Ishikawa (cell line): ENCODE data around the gene GRIK5.

ENCODE experiments used
- CEBPB ChIP-seq: IDR thresholded peaks from 2 replicates; pipeline ENCODE4 v1.6.1; 2012
- CREB1 ChIP-seq: IDR thresholded peaks from 2 replicates; pipeline ENCODE4 v1.6.1; 2012; ENCODE audit warnings: low read depth
- EGR1 ChIP-seq: IDR thresholded peaks from 2 replicates; pipeline ENCODE4 v1.6.1; 2012
- EP300 ChIP-seq: IDR thresholded peaks from 2 replicates; pipeline ENCODE4 v1.6.1; 2012; ENCODE audit warnings: borderline replicate concordance
- FOXM1 ChIP-seq: IDR thresholded peaks from 2 replicates; pipeline ENCODE4 v1.6.1; 2012; ENCODE audit warnings: low read depth, borderline replicate concordance
- NFIC ChIP-seq: IDR thresholded peaks from 2 replicates; pipeline ENCODE4 v1.6.1; 2012
- RAD21 ChIP-seq: IDR thresholded peaks from 2 replicates; pipeline ENCODE4 v1.6.1; 2012; ENCODE audit warnings: low read depth
- TAF1 ChIP-seq: IDR thresholded peaks from 2 replicates; pipeline ENCODE4 v1.6.1; 2012; ENCODE audit warnings: low read depth, mild to moderate bottlenecking
- TCF12 ChIP-seq: IDR thresholded peaks from 2 replicates; pipeline ENCODE4 v1.6.1; 2012; ENCODE audit warnings: low read depth
- TEAD4 ChIP-seq: IDR thresholded peaks from 2 replicates; pipeline ENCODE4 v1.6.1; 2012
- YY1 ChIP-seq: IDR thresholded peaks from 2 replicates; pipeline ENCODE4 v1.6.1; 2012; ENCODE audit warnings: low read depth
- ZBTB7A ChIP-seq: IDR thresholded peaks from 2 replicates; pipeline ENCODE4 v1.6.1; 2012; ENCODE audit warnings: low read depth
- TF ChIP-seq, protein P1 (sequence below): IDR thresholded peaks from 2 replicates; pipeline ENCODE4 v1.6.1; 2012
- TF ChIP-seq, protein P2 (sequence below): IDR thresholded peaks from 2 replicates; pipeline ENCODE4 v1.6.1; 2012; ENCODE audit warnings: low read depth, mild to moderate bottlenecking
- TF ChIP-seq, protein P3 (sequence below): IDR thresholded peaks from 2 replicates; pipeline ENCODE4 v1.6.1; 2012

The GRIK5 gene

DNA sequence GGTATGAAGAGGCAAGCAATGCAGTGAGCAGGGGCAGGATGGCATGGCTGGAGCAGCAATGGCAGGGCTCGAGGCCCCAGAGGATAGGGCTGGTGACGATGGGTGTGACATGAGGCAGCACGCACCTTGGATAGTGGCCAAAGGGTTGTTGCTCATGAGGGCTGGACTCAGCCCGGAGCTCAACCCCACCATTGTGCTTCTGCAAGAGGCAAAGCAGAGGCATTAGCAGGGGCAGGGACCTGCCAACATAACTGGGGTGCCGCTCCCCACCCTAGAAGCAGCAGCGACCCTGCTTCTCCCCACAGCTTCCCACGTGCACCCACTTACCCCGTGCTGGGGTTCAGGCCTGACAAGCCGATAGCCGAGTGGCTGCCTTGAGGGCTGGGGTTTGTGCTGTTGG lies 21.7 kb upstream of the GRIK5 start:
- TF ChIP-seq, protein P1, sequence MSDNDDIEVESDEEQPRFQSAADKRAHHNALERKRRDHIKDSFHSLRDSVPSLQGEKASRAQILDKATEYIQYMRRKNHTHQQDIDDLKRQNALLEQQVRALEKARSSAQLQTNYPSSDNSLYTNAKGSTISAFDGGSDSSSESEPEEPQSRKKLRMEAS = peak; percentile 87
- TF ChIP-seq YY1 = no peak

DNA sequence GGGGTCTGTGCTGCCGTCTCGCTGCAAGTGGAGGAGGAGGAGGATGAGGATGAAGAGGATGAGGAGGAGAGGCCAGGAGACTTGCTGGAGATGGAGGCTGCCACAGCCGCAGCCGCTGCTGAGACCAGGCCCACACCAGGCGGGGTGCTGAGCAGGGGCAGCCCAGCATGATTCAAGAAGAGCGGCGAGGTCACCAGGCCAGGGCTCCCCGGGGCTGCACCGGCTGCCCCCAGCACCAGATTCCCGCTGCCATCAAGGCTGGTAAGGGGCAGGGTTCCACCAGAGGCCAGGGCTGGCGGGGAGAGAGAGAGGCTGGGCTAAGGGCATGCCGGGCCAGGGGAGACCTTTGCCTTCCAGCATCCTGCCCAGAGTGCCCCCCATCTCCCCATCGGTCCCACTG lies 21.3 kb upstream of the GRIK5 start:
- no peak for TF ChIP-seq EP300
- no peak for TF ChIP-seq TEAD4

DNA sequence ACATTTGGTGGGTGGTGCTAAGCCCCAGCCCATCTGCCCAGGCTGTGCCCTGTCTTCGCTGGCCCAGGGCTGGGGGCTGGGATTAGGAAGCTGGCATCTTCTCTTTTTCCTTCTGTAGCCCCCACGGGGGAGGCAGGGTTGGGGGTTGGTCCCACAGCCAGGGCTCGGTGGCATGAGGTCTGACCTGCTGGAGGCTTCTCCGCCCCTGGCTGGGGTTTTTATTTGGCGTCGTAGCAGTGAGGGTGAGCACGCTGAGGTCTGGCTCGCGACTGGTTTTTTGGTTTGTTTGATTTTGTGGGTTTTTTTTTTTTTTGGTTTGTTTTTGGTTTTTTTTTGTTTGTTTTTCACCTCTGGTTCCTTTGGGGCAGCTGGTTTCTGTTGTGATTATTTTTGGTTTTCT lies 20.7 kb upstream of the GRIK5 start:
- TF ChIP-seq TEAD4 (no peak), ZBTB7A (no peak), TAF1 (no peak), CREB1 (no peak), TCF12 (no peak), CEBPB (no peak), NFIC (no peak), RAD21 (no peak), EP300 (no peak), EGR1 (no peak), YY1 (no peak)
- TF ChIP-seq, protein P2, sequence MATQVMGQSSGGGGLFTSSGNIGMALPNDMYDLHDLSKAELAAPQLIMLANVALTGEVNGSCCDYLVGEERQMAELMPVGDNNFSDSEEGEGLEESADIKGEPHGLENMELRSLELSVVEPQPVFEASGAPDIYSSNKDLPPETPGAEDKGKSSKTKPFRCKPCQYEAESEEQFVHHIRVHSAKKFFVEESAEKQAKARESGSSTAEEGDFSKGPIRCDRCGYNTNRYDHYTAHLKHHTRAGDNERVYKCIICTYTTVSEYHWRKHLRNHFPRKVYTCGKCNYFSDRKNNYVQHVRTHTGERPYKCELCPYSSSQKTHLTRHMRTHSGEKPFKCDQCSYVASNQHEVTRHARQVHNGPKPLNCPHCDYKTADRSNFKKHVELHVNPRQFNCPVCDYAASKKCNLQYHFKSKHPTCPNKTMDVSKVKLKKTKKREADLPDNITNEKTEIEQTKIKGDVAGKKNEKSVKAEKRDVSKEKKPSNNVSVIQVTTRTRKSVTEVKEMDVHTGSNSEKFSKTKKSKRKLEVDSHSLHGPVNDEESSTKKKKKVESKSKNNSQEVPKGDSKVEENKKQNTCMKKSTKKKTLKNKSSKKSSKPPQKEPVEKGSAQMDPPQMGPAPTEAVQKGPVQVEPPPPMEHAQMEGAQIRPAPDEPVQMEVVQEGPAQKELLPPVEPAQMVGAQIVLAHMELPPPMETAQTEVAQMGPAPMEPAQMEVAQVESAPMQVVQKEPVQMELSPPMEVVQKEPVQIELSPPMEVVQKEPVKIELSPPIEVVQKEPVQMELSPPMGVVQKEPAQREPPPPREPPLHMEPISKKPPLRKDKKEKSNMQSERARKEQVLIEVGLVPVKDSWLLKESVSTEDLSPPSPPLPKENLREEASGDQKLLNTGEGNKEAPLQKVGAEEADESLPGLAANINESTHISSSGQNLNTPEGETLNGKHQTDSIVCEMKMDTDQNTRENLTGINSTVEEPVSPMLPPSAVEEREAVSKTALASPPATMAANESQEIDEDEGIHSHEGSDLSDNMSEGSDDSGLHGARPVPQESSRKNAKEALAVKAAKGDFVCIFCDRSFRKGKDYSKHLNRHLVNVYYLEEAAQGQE = no peak

DNA sequence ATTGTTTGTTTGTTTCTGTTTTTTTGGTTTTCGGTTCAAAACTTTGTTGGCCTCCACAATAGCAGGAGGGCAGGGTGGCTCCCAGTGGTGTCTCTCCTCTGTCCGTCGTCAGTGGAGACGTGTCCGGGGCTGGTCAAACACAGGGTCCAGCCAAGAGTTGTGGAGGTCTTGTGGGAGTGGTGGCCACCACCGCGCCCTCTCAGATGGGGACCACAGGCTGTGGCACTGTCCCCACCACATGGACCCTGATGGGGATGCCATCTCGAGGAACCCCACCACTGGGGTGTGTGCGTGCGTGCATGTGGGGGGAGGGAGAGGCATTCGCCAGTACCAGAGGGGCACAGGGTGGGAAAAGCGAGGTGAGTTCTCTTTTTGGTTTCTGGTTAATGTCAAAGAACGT lies 19.8 kb upstream of the GRIK5 start:
- TF ChIP-seq CEBPB (no peak), RAD21 (no peak), TCF12 (no peak), EP300 (no peak)

DNA sequence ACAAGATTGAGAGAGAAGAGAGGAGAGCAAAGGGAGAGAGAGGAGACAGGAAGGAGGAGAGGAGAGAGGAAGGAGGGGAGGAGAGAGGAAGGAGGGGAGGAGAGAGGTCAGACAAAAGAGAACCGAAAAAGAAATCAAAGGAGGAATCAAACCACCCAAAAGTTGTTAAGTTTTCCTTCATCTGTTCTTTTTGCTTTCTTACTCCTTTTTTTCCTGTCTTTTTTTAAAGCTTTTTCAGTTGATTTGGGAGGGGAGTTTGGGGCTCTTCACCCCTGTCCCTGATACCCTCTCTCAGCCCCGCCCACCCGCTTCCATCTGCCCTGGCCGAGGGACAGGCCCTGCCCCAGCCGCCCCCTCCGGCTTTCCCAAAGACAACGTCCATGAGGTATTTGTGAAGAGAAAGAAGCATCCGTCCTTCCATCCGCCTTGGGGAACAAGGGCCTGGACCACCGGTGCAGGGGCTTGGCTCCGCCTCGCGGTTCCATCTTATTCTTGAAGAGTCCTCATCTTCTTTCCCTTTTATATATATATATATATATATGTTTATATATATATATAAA lies 19.3 kb upstream of the GRIK5 start:
- TF ChIP-seq, protein P2 = no peak
- TF ChIP-seq YY1 = no peak
- TF ChIP-seq, protein P1 = no peak
- no peak for TF ChIP-seq CEBPB
- TF ChIP-seq EP300 = no peak
- TF ChIP-seq ZBTB7A = no peak
- no peak for TF ChIP-seq FOXM1
- no peak for TF ChIP-seq RAD21
- TF ChIP-seq TEAD4 = no peak
- no peak for TF ChIP-seq NFIC
- TF ChIP-seq TAF1 = no peak
- TF ChIP-seq CREB1 = no peak
- TF ChIP-seq TCF12 = no peak
- TF ChIP-seq, protein P3, sequence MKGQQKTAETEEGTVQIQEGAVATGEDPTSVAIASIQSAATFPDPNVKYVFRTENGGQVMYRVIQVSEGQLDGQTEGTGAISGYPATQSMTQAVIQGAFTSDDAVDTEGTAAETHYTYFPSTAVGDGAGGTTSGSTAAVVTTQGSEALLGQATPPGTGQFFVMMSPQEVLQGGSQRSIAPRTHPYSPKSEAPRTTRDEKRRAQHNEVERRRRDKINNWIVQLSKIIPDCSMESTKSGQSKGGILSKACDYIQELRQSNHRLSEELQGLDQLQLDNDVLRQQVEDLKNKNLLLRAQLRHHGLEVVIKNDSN = no peak

DNA sequence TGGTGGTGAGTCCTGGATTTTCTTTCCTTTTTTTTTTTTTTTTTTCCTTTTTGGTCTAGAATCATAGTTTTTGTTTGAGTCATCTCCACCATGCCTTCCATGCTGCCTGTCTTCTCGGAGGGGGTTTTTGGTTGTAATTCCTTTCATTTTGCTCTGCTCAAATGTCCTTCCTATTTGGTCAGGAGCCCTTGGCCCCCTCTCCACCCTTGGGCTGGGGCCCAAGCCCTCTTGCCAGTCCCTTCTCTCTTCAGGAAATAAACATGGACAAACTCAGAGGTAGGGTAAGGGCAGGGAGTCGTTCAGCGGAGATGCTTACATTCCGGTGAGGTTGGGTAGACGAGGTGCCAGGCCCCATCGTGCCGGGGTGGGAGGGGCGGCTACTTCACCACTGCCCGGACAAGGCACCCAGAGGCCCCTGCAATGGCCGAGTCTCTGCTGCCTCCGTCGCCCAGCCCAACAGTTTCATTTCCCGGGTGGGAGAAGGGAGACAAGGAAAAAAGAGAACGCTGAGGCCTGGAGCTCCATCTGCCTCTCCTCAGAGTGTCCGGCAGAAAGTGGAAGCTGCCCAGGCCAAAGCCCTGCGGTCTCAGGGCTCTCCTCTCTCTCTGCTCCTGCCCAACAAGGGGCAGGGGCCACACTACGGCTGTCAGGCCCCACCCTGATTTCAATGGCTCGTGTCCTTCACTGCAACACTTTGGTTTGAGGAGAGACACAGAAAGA lies 18.6 kb upstream of the GRIK5 start:
- TF ChIP-seq ZBTB7A (0 out of 2 replicates have a peak, but pooled peaks have one; percentile 43), TAF1 (no peak), EGR1 (no peak), CEBPB (no peak)

DNA sequence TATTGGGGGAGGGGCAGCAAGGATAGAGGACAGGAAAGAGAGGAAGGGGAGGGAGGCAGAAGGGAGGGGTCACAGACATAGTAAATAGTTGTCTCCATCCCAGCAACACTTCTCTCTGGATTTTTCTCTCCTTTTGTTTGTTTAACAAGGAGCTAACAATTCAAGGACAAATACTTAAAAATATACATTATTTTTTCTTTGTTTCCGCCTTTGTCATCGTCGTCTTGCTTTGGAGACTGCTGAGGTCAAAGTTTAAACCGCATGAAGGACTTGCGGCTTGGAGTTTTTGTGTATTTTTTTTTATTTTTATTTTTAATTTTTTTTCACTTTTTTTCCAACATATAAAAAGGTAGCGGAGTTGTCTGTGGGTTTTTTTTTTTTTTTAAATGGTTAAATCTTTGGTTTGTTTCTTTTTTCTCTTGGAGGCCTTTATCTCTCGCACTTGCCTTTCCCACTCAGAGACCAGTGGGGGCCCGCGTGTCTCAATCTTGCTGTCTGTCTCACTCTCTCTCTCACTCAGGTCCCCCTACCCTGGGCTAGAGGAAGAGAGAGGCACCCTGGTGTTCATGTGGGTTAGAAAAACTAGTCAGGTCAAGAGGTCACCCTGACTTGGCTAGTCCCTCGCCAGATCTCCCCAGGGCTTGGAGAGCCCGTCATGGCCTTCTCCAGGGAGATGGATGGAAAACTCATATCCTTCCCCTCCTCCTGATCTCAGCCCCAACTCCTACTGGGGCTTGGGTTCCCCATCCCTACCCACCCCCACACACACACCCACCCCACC lies 17.0 kb upstream of the GRIK5 start:
- TF ChIP-seq TAF1 (no peak), NFIC (no peak), ZBTB7A (no peak), CEBPB (no peak), EGR1 (no peak), FOXM1 (no peak), CREB1 (no peak), RAD21 (no peak), YY1 (no peak), TCF12 (no peak), TEAD4 (no peak), EP300 (no peak)
- TF ChIP-seq, protein P3 = no peak
- TF ChIP-seq, protein P2 = no peak
- TF ChIP-seq, protein P1 = no peak
